Hepatocyte (in vitro differentiated cells): ENCODE measurements around the gene ANKRD17.

Experiments
- EZH2 ChIP-seq: fragments of 200-600 bp; sonication (generic); IDR thresholded peaks from 2 replicates; pipeline ENCODE4 v1.6.1; 2016; ENCODE audit warnings: antibody characterized with exemption, mild to moderate bottlenecking, borderline replicate concordance
- EZH2phosphoT487 ChIP-seq: fragments of 200-600 bp; sonication (generic); IDR thresholded peaks from one replicate; pipeline ENCODE4 v1.6.1; 2018; ENCODE audit warnings: antibody characterized with exemption, mild to moderate bottlenecking, low read depth, moderate library complexity; ENCODE audit not compliant: unreplicated experiment, severe bottlenecking
- TF ChIP-seq, protein P1 (sequence below): fragments of 200-600 bp; sonication (generic); IDR thresholded peaks from 2 replicates; pipeline ENCODE4 v1.5.1; 2016; ENCODE audit warnings: antibody characterized with exemption, mild to moderate bottlenecking; ENCODE audit not compliant: poor library complexity

DNA sequence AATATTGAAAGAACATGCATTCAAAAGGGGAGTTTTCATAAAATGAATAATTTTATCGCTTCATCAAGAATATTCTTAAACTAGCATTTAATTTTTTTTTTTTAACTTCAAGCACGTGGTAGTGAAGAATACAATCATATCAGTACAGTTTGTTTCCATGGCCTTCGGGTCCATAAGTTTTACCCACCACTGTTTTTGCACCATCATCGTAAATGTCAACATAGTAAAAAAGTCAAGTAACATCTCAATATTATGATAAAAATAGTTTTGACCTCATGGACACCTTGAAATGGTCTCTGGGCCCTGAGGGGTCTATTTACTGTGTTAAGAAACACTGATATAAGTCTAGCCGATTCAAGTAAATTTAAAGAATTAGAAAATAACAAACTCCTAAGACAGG is 80.2 kb downstream of the ANKRD17 start:
- TF ChIP-seq, protein P1, sequence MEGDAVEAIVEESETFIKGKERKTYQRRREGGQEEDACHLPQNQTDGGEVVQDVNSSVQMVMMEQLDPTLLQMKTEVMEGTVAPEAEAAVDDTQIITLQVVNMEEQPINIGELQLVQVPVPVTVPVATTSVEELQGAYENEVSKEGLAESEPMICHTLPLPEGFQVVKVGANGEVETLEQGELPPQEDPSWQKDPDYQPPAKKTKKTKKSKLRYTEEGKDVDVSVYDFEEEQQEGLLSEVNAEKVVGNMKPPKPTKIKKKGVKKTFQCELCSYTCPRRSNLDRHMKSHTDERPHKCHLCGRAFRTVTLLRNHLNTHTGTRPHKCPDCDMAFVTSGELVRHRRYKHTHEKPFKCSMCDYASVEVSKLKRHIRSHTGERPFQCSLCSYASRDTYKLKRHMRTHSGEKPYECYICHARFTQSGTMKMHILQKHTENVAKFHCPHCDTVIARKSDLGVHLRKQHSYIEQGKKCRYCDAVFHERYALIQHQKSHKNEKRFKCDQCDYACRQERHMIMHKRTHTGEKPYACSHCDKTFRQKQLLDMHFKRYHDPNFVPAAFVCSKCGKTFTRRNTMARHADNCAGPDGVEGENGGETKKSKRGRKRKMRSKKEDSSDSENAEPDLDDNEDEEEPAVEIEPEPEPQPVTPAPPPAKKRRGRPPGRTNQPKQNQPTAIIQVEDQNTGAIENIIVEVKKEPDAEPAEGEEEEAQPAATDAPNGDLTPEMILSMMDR = no peak
- TF ChIP-seq EZH2 (no peak), EZH2phosphoT487 (no peak)
